ENCODE measurements around the gene FBXO5.

- no peak for TF ChIP-seq CTCF (IDR thresholded peaks at IDR 0.05)
- no peak for TF ChIP-seq ZFX (IDR thresholded peaks at IDR 0.05; ENCODE audit: borderline replicate concordance)
Observed at GRCh38 chr6:153027480-153027879, 44.6 kb upstream of the FBXO5 start.
